NCI-H2196 treated with DMSO at 0.1 percent for 48 hours (cell line): ENCODE results near the gene CALML4.

Source experiments
- DNase-seq: peaks from one replicate; lab custom pipeline; 2025; ENCODE audit not compliant: unreplicated experiment; lab: John Stamatoyannopoulos, UW

CALML4 gene

DNA sequence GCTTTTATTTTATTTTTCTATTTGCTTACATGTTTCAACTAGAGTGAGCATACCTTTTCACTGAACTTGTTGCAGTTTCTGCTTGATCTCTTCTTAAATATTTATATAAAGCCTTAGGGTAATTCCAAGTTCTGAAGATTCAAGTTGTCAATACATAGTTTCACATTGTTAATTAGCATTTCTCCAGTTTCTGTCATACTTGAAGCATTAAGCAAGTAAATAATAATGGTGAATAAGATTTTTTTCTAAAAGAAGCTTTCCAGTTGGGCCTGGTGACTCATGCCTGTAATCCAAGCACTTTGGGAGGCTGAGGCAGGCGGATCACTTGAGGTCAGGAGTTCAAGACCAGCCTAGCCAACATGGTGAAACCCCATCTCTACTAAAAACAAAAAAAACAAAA, 53.9 kb downstream of the CALML4 start:
- DNase-seq = no peak

DNA sequence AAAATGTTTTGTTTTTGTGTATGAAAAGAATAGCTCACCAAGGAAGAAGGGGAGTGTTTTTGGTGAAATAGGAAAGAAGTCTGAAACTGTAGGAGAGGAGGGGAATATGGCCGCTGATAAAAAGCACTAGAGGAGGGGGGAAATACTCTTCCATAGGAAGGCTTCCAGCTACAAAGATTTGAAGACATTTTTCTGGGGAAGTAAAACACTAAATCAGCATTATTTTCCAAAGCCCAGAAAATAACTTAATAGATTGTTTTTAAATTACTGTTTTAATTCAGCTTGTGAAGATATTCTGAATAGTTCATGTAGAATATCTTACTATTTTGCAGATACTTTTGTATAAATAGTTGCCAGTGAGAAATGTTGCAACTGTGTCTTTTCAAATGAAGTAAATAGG, 54.9 kb downstream of the CALML4 start:
- DNase-seq = no peak

DNA sequence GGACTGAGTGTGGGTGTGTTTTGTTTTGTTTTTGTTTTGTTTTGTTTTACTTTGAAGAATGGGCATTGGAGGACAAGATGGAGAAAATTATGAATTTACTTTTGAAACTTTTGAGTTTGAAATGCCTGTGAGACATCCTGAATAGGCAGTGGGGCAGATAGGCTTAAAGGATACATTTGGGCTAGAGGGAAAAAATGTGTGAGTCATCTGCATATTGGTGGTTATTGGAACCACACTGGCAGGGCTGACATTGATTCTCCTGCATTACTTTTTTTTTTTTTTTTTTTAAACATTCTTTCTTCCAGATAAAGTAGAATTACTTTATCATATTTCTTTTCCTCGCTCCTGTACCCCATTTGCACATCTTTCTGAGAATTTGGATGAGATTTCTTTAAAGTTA, 56.1 kb downstream of the CALML4 start:
- DNase-seq = no peak

DNA sequence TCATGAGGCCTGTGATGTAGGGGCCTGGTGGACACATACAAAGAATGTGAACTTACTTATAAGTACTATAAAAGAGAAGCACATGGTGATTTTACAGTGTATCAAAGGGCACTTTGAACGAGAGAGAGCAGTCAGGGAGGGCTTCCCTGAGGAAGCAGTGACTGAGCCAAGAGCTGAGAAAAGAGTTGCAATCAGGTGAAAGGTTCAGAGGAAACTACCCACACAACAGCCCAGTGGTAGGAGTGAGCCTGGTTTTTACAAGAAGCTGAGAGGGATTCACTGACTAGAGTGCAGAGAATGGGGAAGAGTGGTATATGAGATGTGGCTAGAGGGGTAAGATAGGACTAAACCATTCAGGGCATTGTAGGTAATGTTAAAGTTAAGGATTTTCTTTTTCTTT, 57.1 kb downstream of the CALML4 start:
- DNase-seq = no peak

DNA sequence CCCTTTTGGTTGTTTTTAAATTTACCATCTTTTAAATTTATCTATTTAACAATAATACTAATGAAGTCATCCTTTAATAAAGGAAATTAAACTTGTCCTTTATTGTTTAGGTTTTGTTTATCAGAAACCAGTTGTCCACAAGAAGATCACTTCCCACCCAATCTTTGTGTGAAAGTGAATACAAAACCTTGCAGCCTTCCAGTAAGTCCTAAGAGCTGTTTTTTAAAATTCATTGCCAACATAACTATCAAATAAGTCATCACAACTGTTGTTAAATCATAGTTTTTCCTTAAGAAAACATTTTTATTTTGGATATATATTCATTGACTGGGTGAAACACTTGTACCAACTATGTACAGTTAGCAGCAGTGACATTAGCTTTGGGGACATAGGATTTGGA, 59.4 kb downstream of the CALML4 start:
- DNase-seq = no peak

DNA sequence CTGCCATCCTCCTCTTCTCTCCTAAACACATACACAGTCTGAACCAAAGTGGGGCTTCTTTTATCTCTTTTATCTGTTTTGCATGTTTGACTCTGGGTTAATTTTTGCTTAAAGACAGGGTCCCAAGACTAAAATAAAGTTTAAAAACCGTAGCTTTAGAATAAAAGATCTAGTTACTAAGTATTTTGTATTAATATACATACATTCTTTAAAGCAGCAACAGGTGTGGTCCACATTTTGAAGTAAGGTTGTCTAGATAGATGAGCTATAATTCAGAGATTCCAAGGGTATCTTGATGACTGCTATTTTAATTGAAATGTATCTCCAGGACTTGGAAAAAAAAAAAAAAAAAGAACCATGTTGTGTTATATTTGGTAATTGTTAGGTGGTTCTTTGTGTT, 61.3 kb downstream of the CALML4 start:
- DNase-seq = no peak

DNA sequence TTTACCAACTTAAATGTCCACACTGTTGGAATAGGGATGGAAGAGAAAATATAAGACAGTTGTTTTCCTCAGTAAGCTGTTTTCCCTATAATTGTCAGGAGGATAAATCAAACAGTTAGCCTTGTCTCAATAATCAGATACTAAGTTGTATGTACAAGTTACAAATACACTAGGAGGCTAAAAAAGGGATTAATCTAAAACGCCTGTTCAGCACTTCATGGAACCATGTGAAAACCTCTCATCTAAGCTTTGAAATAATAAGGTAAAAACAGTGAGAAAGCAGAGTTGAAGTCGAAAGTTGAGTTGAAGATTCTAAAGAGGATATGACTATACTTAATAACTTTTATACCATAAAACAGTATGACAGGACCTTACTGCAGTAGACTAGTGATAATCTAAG, 62.0 kb downstream of the CALML4 start:
- no peak for DNase-seq
